ENCODE data around the gene GRWD1. TPM values are rescaled to one million over a fixed set of nuclear protein-coding genes. Genes with fewer than 3 reads are reported as not detected.

The GRWD1 gene
- total RNA-seq, 2 experiments from 2014 or later, result 38.8 to 45.3 TPM

GRCh38 chr19:48496959-48497727 is 51.4 kb downstream of the GRWD1 start:
- peaks cover 38% of the 10 kb centered on the region for H3K27me3 Mint-ChIP-seq
- ChIA-PET CTCF (interaction anchor here (0.5 to 1.1 kb wide), 2 partner anchors 9 to 728 kb away, joined by 3 to 4 read pairs; no protein-coding TSS in a partner anchor), POLR2A (no interaction called here)
- no peak overlapping the region for H3K4me3 Mint-ChIP-seq
- H3K4me1 Mint-ChIP-seq (ENCODE audit: low read depth), result peaks cover 24% of the 10 kb centered on the region
- DNase-seq, result no peak
- no peak overlapping the region for H3K27ac Mint-ChIP-seq
- H3K9me3 Mint-ChIP-seq, result no peaks in the 10 kb centered on the region
- H3K36me3 Mint-ChIP-seq, result no peaks in the 10 kb centered on the region
- intact Hi-C loops (cut with micrococcal nuclease), result no loop called here

GRCh38 chr19:48497728-48498594 is 52.2 kb downstream of the GRWD1 start:
- DNase-seq, result no peak
- no peak overlapping the region for H3K4me3 Mint-ChIP-seq
- H3K4me1 Mint-ChIP-seq (ENCODE audit: low read depth), result peaks cover 18% of the 10 kb centered on the region
- intact Hi-C loops (cut with micrococcal nuclease), result no loop called here
- ChIA-PET CTCF (interaction anchor here (1.0 kb wide), 1 partner anchor 8 kb away, joined by 3 read pairs; no protein-coding TSS in a partner anchor), POLR2A (no interaction called here)
- no peaks in the 10 kb centered on the region for H3K9me3 Mint-ChIP-seq
- H3K27ac Mint-ChIP-seq, result no peak overlapping the region
- no peaks in the 10 kb centered on the region for H3K36me3 Mint-ChIP-seq
- peaks cover 33% of the 10 kb centered on the region for H3K27me3 Mint-ChIP-seq

- Mint-ChIP-seq H3K36me3 (no peaks in the 10 kb centered on the region), H3K4me1 (ENCODE audit: low read depth) (peaks cover 17% of the 10 kb centered on the region), H3K27ac (no peak overlapping the region), H3K9me3 (no peaks in the 10 kb centered on the region), H3K4me3 (no peak overlapping the region), H3K27me3 (peaks cover 33% of the 10 kb centered on the region)
- ChIA-PET POLR2A (no interaction called here), CTCF (interaction anchor here (1.0 kb wide), 1 partner anchor 9 kb away, joined by 3 read pairs; no protein-coding TSS in a partner anchor)
- intact Hi-C loops (cut with micrococcal nuclease), result no loop called here
- DNase-seq, result no peak
Observed at GRCh38 chr19:48498595-48499311, 53.0 kb downstream of the GRWD1 start.

- ChIA-PET CTCF (no interaction called here), POLR2A (no interaction called here)
- Mint-ChIP-seq H3K4me3 (no peak overlapping the region), H3K36me3 (no peaks in the 10 kb centered on the region), H3K9me3 (no peaks in the 10 kb centered on the region), H3K4me1 (ENCODE audit: low read depth) (peaks cover 13% of the 10 kb centered on the region), H3K27me3 (peaks cover 29% of the 10 kb centered on the region), H3K27ac (no peak overlapping the region)
- DNase-seq, result no peak
- intact Hi-C loops (cut with micrococcal nuclease), result no loop called here
Observed at GRCh38 chr19:48499316-48500090, 53.7 kb downstream of the GRWD1 start.

- no peaks in the 10 kb centered on the region for H3K9me3 Mint-ChIP-seq
- H3K4me3 Mint-ChIP-seq, result peak overlapping the region; percentile 62
- ChIA-PET POLR2A (interaction anchor here (0.6 kb wide), 1 partner anchor 1179 kb away, joined by 3 read pairs; no protein-coding TSS in a partner anchor), CTCF (interaction anchor here (0.6 to 1.2 kb wide), 3 partner anchors 11 to 91 kb away, joined by 5 to 6 read pairs (median 5); no protein-coding TSS in a partner anchor)
- H3K27me3 Mint-ChIP-seq, result peaks cover 19% of the 10 kb centered on the region
- H3K36me3 Mint-ChIP-seq, result no peaks in the 10 kb centered on the region
- peaks cover 13% of the 10 kb centered on the region for H3K4me1 Mint-ChIP-seq (ENCODE audit: low read depth)
- no peak overlapping the region for H3K27ac Mint-ChIP-seq
- intact Hi-C loops (cut with micrococcal nuclease), result no loop called here
- no peak for DNase-seq
Observed at GRCh38 chr19:48500830-48501493, 55.2 kb downstream of the GRWD1 start.

GRCh38 chr19:48501494-48502349 is 55.9 kb downstream of the GRWD1 start:
- POLR2A ChIA-PET, result interaction anchor here (0.6 kb wide), 1 partner anchor 1178 kb away, joined by 3 read pairs; no protein-coding TSS in a partner anchor
- CTCF ChIA-PET, result interaction anchor here (1.2 kb wide), 2 partner anchors 11 to 82 kb away, joined by 3 to 7 read pairs; no protein-coding TSS in a partner anchor
- no peaks in the 10 kb centered on the region for H3K9me3 Mint-ChIP-seq
- peak overlapping the region; percentile 65 for H3K27ac Mint-ChIP-seq
- peak overlapping the region; percentile 62 for H3K4me3 Mint-ChIP-seq
- peaks cover 13% of the 10 kb centered on the region for H3K4me1 Mint-ChIP-seq (ENCODE audit: low read depth)
- peak; percentile 85 for DNase-seq
- intact Hi-C loops (cut with micrococcal nuclease), result loop anchor here (1.0 kb wide), 1 partner anchor 8 kb away; no protein-coding TSS in a partner anchor
- H3K36me3 Mint-ChIP-seq, result no peaks in the 10 kb centered on the region
- H3K27me3 Mint-ChIP-seq, result peaks cover 17% of the 10 kb centered on the region

- no peaks in the 10 kb centered on the region for H3K9me3 Mint-ChIP-seq
- no peak overlapping the region for H3K27ac Mint-ChIP-seq
- DNase-seq, result no peak
- intact Hi-C loops (cut with micrococcal nuclease), result loop anchor here (1.0 kb wide), 1 partner anchor 9 kb away; no protein-coding TSS in a partner anchor
- no peak overlapping the region for H3K4me3 Mint-ChIP-seq
- ChIA-PET CTCF (interaction anchor here (1.2 kb wide), 2 partner anchors 10 to 81 kb away, joined by 3 to 7 read pairs; no protein-coding TSS in a partner anchor), POLR2A (no interaction called here)
- no peaks in the 10 kb centered on the region for H3K36me3 Mint-ChIP-seq
- peaks cover 11% of the 10 kb centered on the region for H3K27me3 Mint-ChIP-seq
- peaks cover 13% of the 10 kb centered on the region for H3K4me1 Mint-ChIP-seq (ENCODE audit: low read depth)
Observed at GRCh38 chr19:48502350-48503018, 56.7 kb downstream of the GRWD1 start.

GRCh38 chr19:48506138-48506733 is 60.5 kb downstream of the GRWD1 start:
- H3K4me3 Mint-ChIP-seq, result no peak overlapping the region
- H3K27ac Mint-ChIP-seq, result no peak overlapping the region
- intact Hi-C loops (cut with micrococcal nuclease), result loop anchor here (1.0 kb wide), 1 partner anchor 78 kb away; no protein-coding TSS in a partner anchor
- ChIA-PET POLR2A (interaction anchor here (0.9 kb wide), 1 partner anchor 73 kb away, joined by 3 read pairs; no protein-coding TSS in a partner anchor), CTCF (interaction anchor here (0.6 to 8.3 kb wide), 19 partner anchors 10 to 358 kb away, joined by 3 to 137 read pairs (median 4); partner anchors contain the start of genes KDELR1, RPL18, SPHK2 and SULT2B1)
- H3K27me3 Mint-ChIP-seq, result no peaks in the 10 kb centered on the region
- no peaks in the 10 kb centered on the region for H3K36me3 Mint-ChIP-seq
- DNase-seq, result no peak
- H3K9me3 Mint-ChIP-seq, result no peaks in the 10 kb centered on the region
- H3K4me1 Mint-ChIP-seq (ENCODE audit: low read depth), result peaks cover 18% of the 10 kb centered on the region

Measured in activated CD4-positive, alpha-beta memory T cell treated with anti-CD3 and anti-CD28 coated beads for 36 hours (primary cell).